NCI-H1417 (cell line): Measurements from ENCODE around the gene CDKN1C.

ENCODE experiments used
- DNase-seq, 3 experiments: peaks; one replicate each; lab custom pipeline; 2025; lab: John Stamatoyannopoulos, UW

Gene CDKN1C

GRCh38 chr11:2923446-2924375, 38.1 kb upstream of the CDKN1C start:
- DNase-seq = no peak

- DNase-seq = no peak
Measured at GRCh38 chr11:2922655-2923054, 37.1 kb upstream of the CDKN1C start.

GRCh38 chr11:2921742-2922493, 36.3 kb upstream of the CDKN1C start:
- DNase-seq = no peak

- no peak for DNase-seq
Measured at GRCh38 chr11:2921261-2921660, 35.7 kb upstream of the CDKN1C start.

- DNase-seq = no peak
Measured at GRCh38 chr11:2920343-2920742, 34.8 kb upstream of the CDKN1C start.

- no peak for DNase-seq
Measured at GRCh38 chr11:2919837-2920236, 34.3 kb upstream of the CDKN1C start.

- DNase-seq = no peak
Measured at GRCh38 chr11:2919188-2919587, 33.6 kb upstream of the CDKN1C start.

GRCh38 chr11:2917842-2918490, 32.4 kb upstream of the CDKN1C start:
- DNase-seq = no peak

GRCh38 chr11:2916892-2917645, 31.5 kb upstream of the CDKN1C start:
- DNase-seq = no peak

GRCh38 chr11:2916114-2916891, 30.7 kb upstream of the CDKN1C start:
- no peak for DNase-seq

GRCh38 chr11:2915473-2915872, 29.9 kb upstream of the CDKN1C start:
- no peak for DNase-seq

GRCh38 chr11:2914455-2915195, 29.1 kb upstream of the CDKN1C start:
- DNase-seq = no peak

GRCh38 chr11:2913776-2914175, 28.2 kb upstream of the CDKN1C start:
- no peak for DNase-seq

- DNase-seq = no peak
Measured at GRCh38 chr11:2913019-2913431, 27.4 kb upstream of the CDKN1C start.

GRCh38 chr11:2912498-2912897, 26.9 kb upstream of the CDKN1C start:
- DNase-seq = no peak

- DNase-seq = no peak
Measured at GRCh38 chr11:2911785-2912391, 26.3 kb upstream of the CDKN1C start.

- DNase-seq = no peak
Measured at GRCh38 chr11:2911088-2911784, 25.7 kb upstream of the CDKN1C start.

- no peak for DNase-seq
Measured at GRCh38 chr11:2910401-2910955, 24.9 kb upstream of the CDKN1C start.
